Activated CD8-positive, alpha-beta memory T cell treated with anti-CD3 and anti-CD28 coated beads, Interleukin-2, amount 50 U/mL, for 24 hours (primary cell): Measurements from ENCODE around the gene USP9Y.

Experiments used
- DNase-seq: peaks from one replicate; pipeline ENCODE4 v3.0.0-alpha.2; 2020; ENCODE audit errors: extremely low read depth

USP9Y gene

DNA sequence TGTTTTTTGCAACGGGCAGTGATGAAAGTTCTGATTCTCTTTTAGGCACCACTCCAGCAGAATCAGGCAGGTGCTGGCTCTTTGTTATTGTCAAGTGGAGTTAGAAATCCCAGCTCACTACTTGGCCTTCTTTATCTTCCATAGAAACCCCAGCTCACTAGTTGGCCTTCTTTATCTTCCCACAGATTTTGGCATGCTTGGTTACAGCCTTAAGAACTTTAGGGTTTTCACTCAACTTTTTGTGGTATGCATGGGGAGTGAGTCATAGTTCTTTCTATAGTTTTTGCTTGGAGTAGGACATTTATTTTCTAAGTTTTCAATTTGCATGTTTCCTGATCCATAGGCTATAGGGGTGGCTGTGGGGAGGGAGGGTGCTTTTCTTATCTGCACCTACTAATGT lies 55.0 kb downstream of the USP9Y start:
- DNase-seq, result no peak

DNA sequence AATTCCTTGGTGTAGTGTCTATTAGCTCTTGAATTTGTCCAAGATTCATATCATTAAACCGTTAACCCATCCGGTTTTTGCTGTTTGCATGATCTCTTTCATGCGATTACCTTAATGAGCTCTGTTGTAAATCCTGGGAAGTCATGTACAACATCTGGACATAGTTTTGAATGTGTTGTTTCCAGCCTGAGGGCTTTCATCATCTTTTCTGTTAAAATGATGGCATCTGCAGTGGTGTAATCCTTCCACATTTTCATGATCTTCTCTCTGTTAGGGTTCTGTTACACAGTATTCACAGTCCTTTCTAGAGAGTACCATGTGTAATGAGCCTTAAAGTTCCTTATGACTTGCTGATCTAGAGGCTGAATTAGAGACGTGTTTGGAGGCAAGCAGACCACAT lies 64.9 kb downstream of the USP9Y start:
- DNase-seq, result no peak

DNA sequence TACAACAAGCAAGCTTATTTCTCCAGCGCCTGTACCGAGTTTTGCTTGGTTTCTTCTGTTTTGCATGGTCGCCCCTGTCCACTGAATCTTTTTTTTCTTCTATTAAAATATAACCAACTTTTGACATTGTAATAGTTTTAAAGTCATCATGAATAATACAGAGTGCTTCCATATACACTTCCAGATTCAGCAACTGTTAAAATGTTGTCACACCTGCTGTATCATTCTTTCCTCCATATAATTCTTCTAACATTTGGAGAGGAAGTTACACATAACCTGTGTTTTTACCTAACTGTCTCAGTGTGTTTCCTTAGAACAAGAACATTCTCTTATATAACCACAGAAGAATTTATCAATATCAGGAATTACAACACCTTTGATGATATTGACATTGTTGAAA lies 83.5 kb downstream of the USP9Y start:
- DNase-seq, result no peak

DNA sequence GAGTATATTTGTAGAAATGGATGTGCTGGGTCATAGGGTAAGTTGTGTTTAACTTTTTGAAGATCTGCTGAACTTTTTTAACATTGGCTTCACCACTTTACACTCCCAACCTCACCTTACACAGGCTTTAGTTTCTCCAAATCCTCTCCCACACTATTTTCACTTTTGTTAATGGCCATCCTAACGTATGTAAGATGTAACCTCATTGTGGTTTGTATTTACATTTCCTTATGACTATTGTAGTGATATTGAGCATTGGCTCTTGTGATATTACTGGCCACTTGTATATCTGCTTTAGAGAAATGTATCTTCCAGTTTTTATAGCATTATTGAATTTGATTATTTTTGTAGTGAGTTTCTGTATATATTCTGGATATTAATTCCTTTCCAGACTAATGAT lies 93.0 kb downstream of the USP9Y start:
- no peak for DNase-seq

DNA sequence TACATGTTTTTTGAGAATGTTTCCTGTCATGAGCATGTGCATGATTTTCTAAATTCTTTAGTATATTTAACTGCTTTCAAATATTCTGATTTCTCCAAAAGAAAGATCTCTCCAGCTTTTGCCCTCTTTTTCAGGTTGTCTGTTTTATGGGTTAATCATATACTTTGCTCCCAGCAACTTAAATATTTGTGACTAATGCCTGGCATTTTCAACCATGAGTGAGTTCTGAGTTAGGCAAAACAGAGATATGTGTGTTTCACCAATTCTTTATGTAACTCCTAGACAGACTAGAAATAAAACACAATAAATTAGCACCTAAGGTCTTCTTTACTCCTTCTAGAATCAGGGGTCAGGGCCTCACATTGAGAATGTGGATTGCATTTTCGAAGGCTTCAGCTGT lies 107.0 kb downstream of the USP9Y start:
- no peak for DNase-seq

DNA sequence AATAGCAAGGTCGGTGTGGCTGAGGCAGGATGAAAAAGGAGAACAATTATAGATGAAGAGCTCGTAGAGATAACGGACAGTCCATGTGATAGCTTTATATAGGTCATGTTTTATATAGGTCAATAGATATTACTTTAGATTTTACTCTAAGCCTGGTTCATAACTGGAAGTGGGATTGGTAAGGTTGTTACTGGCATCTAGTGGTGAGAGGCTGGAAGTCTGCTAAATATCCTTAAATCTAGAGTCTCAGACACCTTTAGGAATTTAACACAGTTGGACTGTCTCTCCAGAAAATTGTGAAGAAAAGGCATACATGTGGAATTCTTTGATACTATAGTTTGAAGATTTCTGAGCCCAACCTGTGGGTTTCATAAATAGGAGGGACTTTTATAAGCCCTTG lies 108.0 kb downstream of the USP9Y start:
- no peak for DNase-seq

DNA sequence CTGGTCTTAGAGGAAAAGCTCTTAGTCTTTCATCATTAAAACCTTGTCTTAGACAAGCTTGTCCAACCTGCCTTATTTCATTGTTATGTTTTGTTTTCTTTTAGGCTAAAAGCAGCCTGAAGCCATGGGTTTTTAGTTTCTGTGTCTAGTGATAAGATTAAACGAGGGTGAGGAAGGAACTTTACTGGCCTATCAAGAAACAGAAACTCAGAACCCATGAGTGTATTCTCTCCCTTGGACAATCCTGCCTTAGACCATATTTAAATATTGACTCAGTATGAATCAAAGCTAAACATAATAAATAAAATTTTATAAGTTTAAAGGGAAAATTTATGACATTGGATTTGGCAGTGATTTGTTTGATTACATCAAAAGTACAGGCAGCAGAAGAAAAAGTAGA lies 122.4 kb downstream of the USP9Y start:
- no peak for DNase-seq

DNA sequence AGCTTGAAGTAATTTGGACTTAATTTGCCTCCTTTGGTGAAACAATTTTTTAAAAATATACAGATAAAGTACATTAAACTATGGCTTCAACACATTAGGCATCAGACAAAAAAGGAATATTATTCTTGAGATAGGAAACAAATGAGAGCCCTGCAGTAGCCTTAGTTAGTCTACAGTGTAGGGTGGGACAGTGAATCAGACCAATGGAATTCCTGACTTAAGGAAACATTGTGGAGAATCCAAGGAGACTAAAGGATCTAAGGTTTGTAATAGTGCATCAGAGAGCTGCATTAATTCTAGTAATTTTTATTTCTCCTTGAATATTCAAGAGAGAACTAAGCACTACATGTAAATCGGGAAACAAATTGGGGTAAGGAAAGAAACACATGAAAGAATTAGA lies 125.8 kb downstream of the USP9Y start:
- DNase-seq, result no peak

DNA sequence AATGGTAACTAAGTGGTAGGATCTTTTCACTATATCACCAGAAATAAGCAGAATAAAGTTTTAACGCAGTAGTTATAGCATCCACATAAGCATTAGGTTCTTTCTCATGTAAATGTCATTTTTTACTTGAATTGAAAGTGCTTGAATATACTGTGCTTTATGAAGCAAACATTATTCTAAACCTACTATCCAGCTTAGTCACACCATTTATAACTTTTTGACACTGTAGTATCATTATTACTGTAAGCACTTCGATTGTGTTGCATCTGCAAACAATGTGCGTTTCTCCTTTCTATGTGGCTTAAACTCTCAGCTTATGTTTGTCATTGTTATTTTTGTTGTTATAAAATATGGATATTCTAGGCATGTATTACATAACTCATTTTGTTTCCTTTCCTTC lies 132.3 kb downstream of the USP9Y start:
- DNase-seq, result no peak

DNA sequence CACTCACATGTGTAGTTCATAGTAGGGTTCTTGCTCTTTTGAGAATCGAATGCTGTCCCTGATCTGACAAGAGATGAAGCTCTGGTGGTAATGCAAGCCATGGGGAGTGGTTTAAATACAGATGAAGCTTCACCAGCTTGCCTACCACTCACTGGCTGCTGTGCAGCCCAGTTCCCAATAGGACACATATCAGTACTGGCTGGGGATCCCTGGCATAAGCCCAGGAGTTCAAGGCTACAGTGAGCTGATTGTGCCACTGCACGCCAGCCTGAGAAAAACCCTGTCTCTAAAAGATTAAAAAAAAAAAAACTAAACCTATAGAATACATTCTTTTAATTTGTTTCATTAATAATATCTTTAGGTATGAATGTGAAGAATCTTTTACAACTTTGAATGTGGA lies 136.5 kb downstream of the USP9Y start:
- DNase-seq, result no peak

DNA sequence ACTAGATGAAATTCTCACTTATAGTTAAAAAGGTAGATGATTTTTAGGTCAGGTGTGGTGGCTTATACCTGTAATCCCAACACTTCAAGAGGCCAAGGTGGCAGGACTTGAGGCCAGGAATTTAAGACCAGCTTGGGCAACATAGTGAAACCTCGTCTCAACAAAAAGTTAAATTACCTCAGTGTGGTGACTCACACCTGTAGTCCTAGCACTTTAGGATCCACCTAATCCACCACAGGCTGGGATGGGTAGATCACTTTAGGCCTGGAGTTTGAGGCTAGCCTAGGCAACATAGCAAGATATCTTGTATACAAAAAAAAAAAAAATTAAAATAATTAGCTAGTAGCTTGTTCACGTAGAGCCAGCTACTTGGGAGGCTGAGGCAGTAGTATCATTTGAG lies 140.3 kb downstream of the USP9Y start:
- DNase-seq, result no peak

DNA sequence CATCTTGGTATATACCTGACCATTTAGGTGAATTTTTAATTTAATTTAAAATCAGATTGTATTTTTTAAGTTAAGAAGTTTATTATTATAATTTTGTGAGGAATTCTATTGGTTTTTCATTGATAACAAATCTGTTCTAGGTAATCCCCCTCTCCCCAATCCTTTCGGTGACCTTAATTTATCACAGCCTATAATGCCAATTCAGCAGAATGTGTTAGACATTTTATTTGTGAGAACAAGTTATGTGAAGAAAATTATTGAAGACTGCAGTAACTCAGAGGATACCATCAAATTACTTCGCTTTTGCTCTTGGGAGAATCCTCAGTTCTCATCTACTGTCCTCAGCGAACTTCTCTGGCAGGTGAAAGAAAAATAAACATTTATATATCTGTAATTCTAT lies 145.8 kb downstream of the USP9Y start:
- no peak for DNase-seq

DNA sequence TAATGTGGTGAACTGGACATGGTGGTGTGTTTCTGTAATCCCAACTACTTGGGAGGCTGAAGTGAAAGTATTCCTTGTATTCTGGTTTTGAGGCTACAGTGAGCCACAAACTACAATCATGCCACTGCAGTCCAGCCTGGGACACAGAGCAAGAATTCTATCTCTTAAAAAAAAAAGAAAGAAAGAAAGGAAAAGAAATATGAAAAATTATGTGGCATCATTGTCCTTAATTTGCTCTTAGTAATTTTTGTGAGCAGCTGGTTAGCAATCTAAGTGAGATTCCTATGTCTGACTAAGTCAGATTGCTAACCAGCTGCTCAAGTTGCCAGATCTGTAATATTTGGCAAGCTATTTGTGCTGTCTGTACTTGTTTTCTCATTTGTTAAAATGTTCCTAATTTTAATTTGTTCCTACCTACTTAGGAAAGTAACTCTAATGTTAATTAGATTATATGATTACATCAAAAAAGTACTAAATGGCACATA lies 154.8 kb downstream of the USP9Y start:
- DNase-seq, result no peak

DNA sequence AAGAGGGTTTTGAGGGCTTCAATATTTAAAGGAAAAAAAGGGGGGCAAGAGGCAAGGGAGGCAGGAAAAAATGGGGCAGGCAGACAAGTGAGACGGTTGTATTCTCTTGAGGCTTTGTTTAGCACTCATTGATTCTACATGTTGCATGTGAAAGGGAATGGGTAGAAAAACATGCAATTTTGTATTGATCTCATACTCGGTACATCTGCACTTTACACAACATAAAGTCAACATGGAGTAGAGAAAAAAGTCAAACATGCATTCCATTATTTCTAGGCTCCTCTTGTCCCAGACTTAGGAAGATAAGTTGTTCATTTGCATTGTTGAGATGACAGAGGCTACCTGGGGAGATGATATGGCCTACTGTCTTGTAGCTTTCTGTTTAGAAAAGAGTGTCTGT lies 166.9 kb downstream of the USP9Y start:
- no peak for DNase-seq

DNA sequence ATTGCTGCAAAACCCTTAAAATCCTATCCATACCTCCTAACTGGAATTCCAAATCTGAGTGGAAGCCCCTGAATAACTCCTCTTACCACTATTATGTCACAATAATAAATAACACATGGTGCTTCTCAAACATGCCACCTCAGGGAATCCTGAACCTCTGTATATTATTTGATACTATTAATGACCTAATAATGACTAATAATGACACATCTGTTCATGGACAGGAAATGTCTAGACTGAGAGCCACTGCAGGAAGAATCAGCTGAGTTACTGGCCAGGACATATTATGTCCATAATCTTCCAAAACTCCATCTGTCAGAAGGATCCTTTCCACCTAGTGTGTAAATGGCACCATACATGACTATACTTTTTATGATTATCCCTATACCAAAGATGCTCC lies 195.9 kb downstream of the USP9Y start:
- no peak for DNase-seq

DNA sequence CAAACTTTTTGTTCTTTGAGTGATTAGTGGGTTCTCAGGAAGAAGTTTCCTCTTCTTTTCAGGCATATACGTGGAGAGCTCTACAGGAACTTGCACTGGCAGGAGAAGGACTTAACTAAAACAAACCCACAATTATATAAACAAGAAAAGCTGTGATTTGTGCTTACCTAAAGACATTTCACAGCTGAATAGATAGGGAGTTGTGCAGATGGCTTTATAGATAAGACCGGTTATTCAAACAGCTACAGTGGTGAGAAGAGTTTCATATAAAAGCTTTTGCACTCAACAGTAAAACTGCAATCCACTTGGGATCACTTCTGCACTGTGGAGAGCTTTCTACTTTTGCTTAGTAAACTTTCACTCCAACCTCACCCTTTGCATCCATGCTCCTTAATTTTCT lies 197.6 kb downstream of the USP9Y start:
- DNase-seq, result no peak

DNA sequence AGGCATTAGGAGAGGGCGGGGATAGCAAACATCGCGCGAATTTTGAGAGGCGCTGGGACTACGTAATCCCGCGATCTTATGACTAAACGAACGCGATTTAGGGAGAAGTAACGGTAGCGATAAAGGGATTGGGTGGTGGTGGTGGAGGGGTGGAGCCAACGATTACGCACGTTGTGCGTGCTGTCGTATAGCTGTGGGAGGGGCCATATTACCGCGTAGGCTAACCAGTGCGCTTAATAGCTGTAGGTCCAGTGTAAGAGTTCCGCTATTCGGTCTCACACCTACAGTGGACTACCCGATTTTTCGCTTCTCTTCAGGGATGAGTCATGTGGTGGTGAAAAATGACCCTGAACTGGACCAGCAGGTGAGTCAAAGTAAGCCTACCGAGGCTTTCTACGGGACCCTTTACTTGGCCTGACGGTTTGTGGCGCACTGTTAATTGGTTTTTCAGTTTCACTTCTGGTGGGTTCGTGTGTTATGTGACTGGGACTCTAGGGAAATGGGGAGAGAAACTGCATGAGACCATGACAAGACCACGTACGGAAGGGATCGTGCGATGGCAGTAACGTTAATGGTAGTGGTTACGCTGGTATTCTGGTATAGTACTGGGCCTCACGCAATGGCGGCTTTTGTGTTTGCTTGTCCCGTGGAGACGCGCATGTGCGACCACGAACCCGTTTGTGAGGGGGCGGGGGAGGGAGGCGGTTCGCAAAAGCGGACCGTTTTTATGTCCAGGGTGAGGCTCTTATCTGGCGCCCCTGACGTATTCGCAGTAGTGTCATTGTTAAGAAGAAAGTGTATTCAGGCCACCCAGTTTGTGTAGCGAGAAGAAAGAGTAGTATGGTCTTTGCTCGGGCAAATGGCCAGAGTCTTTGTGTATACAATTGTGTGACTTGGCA lies 203.8 kb downstream of the USP9Y start, which contains the start of gene DDX3Y:
Gene DDX3Y, plus strand, starts transcription at position 251 of the 899 bp plus-strand sequence. Its CDS starts 69 bp downstream, at position 320.
- peak; percentile 56 for DNase-seq

DNA sequence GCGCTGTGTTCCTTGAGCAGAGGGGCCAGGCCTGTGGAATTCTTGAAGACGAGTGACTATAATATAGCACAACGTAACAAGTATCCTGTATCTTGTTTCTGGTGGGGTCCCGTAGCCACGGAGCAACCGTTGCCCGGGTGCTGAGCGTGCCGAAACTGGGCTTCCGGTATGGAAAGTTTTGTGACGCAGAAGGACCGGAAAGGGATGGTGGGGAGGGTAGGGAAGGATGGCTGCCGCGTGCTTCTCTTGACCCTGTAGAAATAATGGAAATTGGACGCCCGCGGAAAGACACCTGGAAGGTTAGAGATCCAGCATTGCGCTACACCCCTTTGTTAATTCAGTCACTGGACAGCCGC lies 204.5 kb downstream of the USP9Y start:
- peak; percentile 47 for DNase-seq

DNA sequence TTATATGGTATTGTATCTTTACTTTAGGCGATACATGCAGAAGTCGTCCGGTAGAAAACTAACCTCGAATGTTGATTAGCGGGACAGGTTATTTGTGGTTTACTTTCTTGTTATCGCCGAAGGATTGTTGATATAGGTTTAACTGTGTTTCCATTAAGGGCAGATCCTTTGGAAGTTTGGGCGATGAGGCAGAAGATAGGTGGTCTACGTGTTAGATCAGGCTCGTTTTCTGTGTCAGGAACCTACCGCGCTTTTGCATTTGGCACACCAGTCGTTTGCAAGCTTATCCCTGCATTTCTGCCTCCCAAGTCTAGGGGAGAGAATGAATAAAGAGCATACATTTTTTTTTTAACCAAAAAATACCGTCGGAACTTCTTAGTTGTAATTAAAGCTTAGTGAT lies 204.9 kb downstream of the USP9Y start:
- no peak for DNase-seq
